HepG2 (cell line): ENCODE results near the gene SPTB. TPM values are rescaled to one million over a fixed set of nuclear protein-coding genes. Genes with fewer than 3 reads are reported as not detected.

Experiments used
- ATAC-seq: fragments of 200-7000 bp; cut with Tn5 transposase; 3 replicates; pipeline ENCODE4 v1.9.1; 2020; ENCODE audit warnings: mild to moderate bottlenecking, moderate library complexity
- BruUV-seq: library from RNA; stranded (reverse); fragments of 400-500 nt; replicated peaks from 2 replicates; lab custom pipeline; 2021; lab: Mats Ljungman, UMichigan
- CTCF ChIA-PET: fragments of 300-600 bp; formaldehyde crosslinking; extraction: SDS; loops from one replicate; lab custom pipeline; 2021; ENCODE audit warnings: low total read pairs, inconsistent platforms, low intra/inter-chr PET ratio; lab: Yijun Ruan, JAX
- POLR2A ChIA-PET: fragments of 350-600 bp; sonication (Branson Sonifier 250); formaldehyde crosslinking; loops from one replicate; lab custom pipeline; 2020; ENCODE audit warnings: antibody characterized with exemption, inconsistent platforms; lab: Yijun Ruan, JAX
- DNase-seq: peaks from one replicate; pipeline ENCODE4 v3.0.0-alpha.2; 2015; ENCODE audit warnings: low spot score
- FAIRE-seq: peaks from 3 replicates; lab custom pipeline; 2011; peaks lifted over from hg19 to GRCh38; lab: Jason Lieb, UNC
- H2AFZ ChIP-seq: one replicate; pipeline ENCODE4 v1.6.1; 2011; ENCODE audit warnings: low read length, inconsistent platforms
- H3K27ac ChIP-seq: fragments of 300-600 bp; 3 replicates; pipeline ENCODE4 v1.8.0; 2011; ENCODE audit warnings: mixed run types, mild to moderate bottlenecking, mixed read lengths, low read length, inconsistent platforms; ENCODE audit not compliant: insufficient read depth; ENCODE audit errors: extremely low read length
- H3K27me3 ChIP-seq, 2 experiments: fragments of 200-600 bp in 1 of 2; 2 replicates in 1 of 2; 3 replicates in 1 of 2; pipeline versions ENCODE4 v1.6.0 to v1.8.0; 2011; ENCODE audit warnings: low read length in 2 of 2, mild to moderate bottlenecking in 2 of 2, moderate library complexity in 2 of 2, inconsistent platforms in 1 of 2; ENCODE audit not compliant: insufficient read depth in 2 of 2, control insufficient read depth in 1 of 2
- H3K36me3 ChIP-seq, 2 experiments: fragments of 200-600 bp in 1 of 2; replicated peaks in 1 of 2; 2 replicates in 1 of 2; 3 replicates in 1 of 2; pipeline versions ENCODE4 v1.5.1 to v1.8.0; 2011; ENCODE audit warnings: low read length in 2 of 2, inconsistent platforms in 1 of 2; ENCODE audit not compliant: insufficient read depth in 2 of 2, control insufficient read depth in 1 of 2
- H3K4me1 ChIP-seq: 2 replicates; pipeline ENCODE4 v1.5.1; 2012; ENCODE audit warnings: low read length, inconsistent platforms; ENCODE audit not compliant: insufficient read depth
- H3K4me2 ChIP-seq: 2 replicates; pipeline ENCODE4 v1.6.0; 2011; ENCODE audit warnings: low read depth, low read length, inconsistent platforms
- H3K4me3 ChIP-seq, 3 experiments: fragments of 200-600 bp in 1 of 3; sonication (generic), shearing (Covaris generic) in 1 of 3; replicated peaks in 1 of 3; 2 replicates each; pipeline ENCODE4 v1.5.1; 2011 to 2016; ENCODE audit warnings: low read length in 3 of 3, inconsistent platforms in 2 of 3, low read depth in 2 of 3, mild to moderate bottlenecking in 2 of 3, control low read depth in 1 of 3, mixed read lengths in 1 of 3; ENCODE audit not compliant: insufficient read depth in 1 of 3
- H3K79me2 ChIP-seq: one replicate; pipeline ENCODE4 v1.6.1; 2011; ENCODE audit warnings: low read length, inconsistent platforms; ENCODE audit not compliant: insufficient read depth
- H3K9ac ChIP-seq: 2 replicates; pipeline ENCODE4 v1.6.0; 2011; ENCODE audit warnings: mild to moderate bottlenecking, low read depth, low read length, inconsistent platforms; ENCODE audit not compliant: insufficient read depth
- H3K9me3 ChIP-seq: 2 replicates; pipeline ENCODE4 v1.5.1; 2012; ENCODE audit warnings: mild to moderate bottlenecking, low read length
- H4K20me1 ChIP-seq: 2 replicates; pipeline ENCODE4 v1.6.0; 2011; ENCODE audit warnings: inconsistent platforms, mild to moderate bottlenecking, low read length, moderate library complexity; ENCODE audit not compliant: insufficient read depth
- AKAP8 ChIP-seq: sonication (generic); formaldehyde crosslinking; IDR thresholded peaks from 2 replicates; pipeline ENCODE4 v1.5.1; 2020; ENCODE audit warnings: mild to moderate bottlenecking, missing genetic modification reagents
- ISX ChIP-seq: sonication (generic); formaldehyde crosslinking; conservative IDR thresholded peaks from 2 replicates; pipeline ENCODE4 v1.5.0; 2020; ENCODE audit warnings: missing genetic modification reagents
- NFYC ChIP-seq: IDR thresholded peaks from 2 replicates; pipeline ENCODE4 v1.6.1; 2016; ENCODE audit warnings: missing genetic modification reagents, missing compliant biosample characterization
- ZNF724P ChIP-seq: sonication (generic); formaldehyde crosslinking; IDR thresholded peaks from 2 replicates; pipeline ENCODE4 v1.8.0; 2022; ENCODE audit warnings: missing genetic modification reagents, borderline replicate concordance
- ZNF768 ChIP-seq: sonication (generic); formaldehyde crosslinking; IDR thresholded peaks from 2 replicates; pipeline ENCODE4 v1.4.0; 2020; ENCODE audit warnings: missing genetic modification reagents
- ZNF770 ChIP-seq: sonication (generic); formaldehyde crosslinking; IDR thresholded peaks from 2 replicates; pipeline ENCODE4 v1.5.0; 2020; ENCODE audit warnings: mild to moderate bottlenecking, missing genetic modification reagents
- ZNF800 ChIP-seq: sonication (generic); formaldehyde crosslinking; IDR thresholded peaks from 2 replicates; pipeline ENCODE4 v1.4.0; 2020; ENCODE audit warnings: missing genetic modification reagents
- WGBS: methylation state at CpG from one replicate; pipeline ENCODE4 v1.1.6; 2017; ENCODE audit warnings: low lambda C conversion rate; 5-methylcytosine and 5-hydroxymethylcytosine counted together
- in situ Hi-C: cut with HindIII; loops from 2 replicates; pipeline ENCODE4 v1.10.0; 2017; ENCODE audit warnings: low pct_unique_long_range_greater_than_20kb; ENCODE audit not compliant: extremely low pct_ligation_motif_present
- intact Hi-C: fragments of 100-400 bp; cut with micrococcal nuclease; formaldehyde crosslinking; loops from one replicate; pipeline ENCODE4 v1.10.0; 2022; ENCODE audit not compliant: unreplicated experiment
- polyA plus RNA-seq, 8 experiments: library from polyadenylated mRNA; depleted of rRNA in 3 of 8; stranded (reverse) in 7 of 8; unstranded in 1 of 8; fragments of >200 nt; fragmentation: Illumina TruSeq in 4 of 8; extraction: Trizol in 4 of 8; gene quantifications; 2 replicates each; pipeline versions ENCODE4 v1.2.1 to v1.2.3, GENCODE V29; 2011 to 2016; ENCODE audit warnings: low read depth in 4 of 8, missing spikeins in 1 of 8, mixed read lengths in 1 of 8; ENCODE audit not compliant: insufficient read depth in 1 of 8
- total RNA-seq, 5 experiments: library from RNA; depleted of rRNA; stranded (reverse); fragments of >200 nt; fragmentation: Illumina TruSeq; extraction: Trizol; gene quantifications; 2 replicates each; pipeline ENCODE4 v1.2.3, GENCODE V29; 2016; ENCODE audit warnings: low read depth in 1 of 5

SPTB gene
- total and polyA plus RNA-seq, 2 of the 13 experiments (the other 11 are each of a cell fraction or from before 2014, with no cell fraction given), result 0.01 to 0.02 TPM

GRCh38 chr14:64770751-64771150 is 109.0 kb downstream of the SPTB start:
- DNase-seq, result no peak

DNA sequence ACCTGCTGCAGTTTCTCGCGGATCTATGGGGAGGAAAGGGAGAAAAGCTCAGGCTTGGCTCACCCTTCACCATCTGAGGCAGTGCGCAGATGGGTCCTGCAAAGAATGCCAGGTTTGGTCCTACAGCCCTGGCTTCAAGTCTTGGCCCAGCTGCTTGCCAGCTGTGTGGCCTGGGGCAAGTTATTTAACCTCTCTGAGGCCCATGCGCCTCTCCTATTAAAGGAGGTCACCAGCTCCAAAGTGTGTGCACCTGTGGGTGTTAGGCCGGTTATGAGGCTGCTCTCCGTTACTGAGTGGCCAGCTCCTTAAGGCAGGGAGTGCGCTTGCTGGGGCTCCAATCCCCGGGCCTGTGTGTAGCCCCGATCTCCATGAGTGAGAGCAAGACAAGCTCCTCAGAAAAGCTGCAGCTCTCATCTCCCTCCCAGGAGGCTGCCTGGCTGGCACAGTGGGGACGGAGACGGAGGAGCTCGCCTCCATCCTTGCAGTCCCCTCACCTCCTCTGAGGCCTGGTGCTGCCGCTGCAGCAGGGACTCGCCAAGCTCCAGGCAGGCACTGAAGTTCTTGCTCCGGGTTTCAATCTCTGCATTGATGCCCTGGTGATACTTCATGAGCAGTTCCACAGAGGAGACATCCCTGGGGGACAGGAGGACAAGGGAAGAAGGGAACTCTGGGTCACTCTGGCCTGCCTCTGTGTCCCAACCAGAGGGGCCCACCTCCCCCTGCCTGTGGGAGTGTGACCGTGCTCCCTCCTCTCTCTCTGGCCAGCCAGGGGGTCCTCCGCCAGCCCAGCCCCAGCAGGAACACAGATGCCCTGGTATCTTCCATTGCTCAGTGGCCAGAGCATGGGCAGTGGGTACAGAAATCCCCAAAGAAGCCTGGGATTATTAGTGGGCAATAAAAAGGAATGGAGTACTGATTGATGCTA is 110.3 kb downstream of the SPTB start:
- DNase-seq (no peak), ATAC-seq (no peak), FAIRE-seq (no peak)
- Histone ChIP-seq H3K36me3 (no peaks in the 10 kb centered on the region), H2AFZ (no peak overlapping the region), H3K27me3 (peaks cover 2 to 16% of the 10 kb centered on the region in 2 experiments; a peak in 3 of 5 replicates), H3K27ac (no peak overlapping the region), H3K79me2 (no peaks in the 10 kb centered on the region), H3K9ac (no peak overlapping the region), H3K9me3 (no peaks in the 10 kb centered on the region), H3K4me1 (peaks cover 16% of the 10 kb centered on the region), H3K4me3 (no peak overlapping the region), H3K4me2 (no peak overlapping the region), H4K20me1 (no peaks in the 10 kb centered on the region)
- 53% methylated on average over 10 of the region's 17 CpGs for WGBS
- in situ Hi-C loops, result no loop called here
- TF ChIP-seq ZNF800 (CRISPR knock-in tag), result no peak
- peak; percentile 58 for TF ChIP-seq ZNF768 (CRISPR knock-in tag)
- no peak for TF ChIP-seq NFYC (CRISPR knock-in tag)
- no peak for TF ChIP-seq ZNF770 (CRISPR knock-in tag)
- no TSS peak for BruUV-seq
- intact Hi-C loops, result loop anchor here (5.0 kb wide), 1 partner anchor 123 kb away; no protein-coding TSS in a partner anchor
- POLR2A ChIA-PET, result no interaction called here
- CTCF ChIA-PET, result no interaction called here

More at GRCh38 chr14:64770751-64771150, 109.0 kb downstream of the SPTB start:
- FAIRE-seq, result no peak
- in situ Hi-C loops, result no loop called here
- Histone ChIP-seq H2AFZ (no peak overlapping the region), H3K27ac (no peak overlapping the region), H3K27me3 (peaks cover 2 to 14% of the 10 kb centered on the region in 2 experiments; a peak in 3 of 5 replicates), H3K9ac (no peak overlapping the region), H3K9me3 (no peaks in the 10 kb centered on the region), H3K36me3 (no peaks in the 10 kb centered on the region), H4K20me1 (no peaks in the 10 kb centered on the region), H3K4me3 (no peak overlapping the region), H3K79me2 (no peaks in the 10 kb centered on the region), H3K4me2 (no peak overlapping the region), H3K4me1 (peaks cover 12% of the 10 kb centered on the region)
- WGBS, result 47% methylated on average over 16 of the region's 18 CpGs
- ChIA-PET POLR2A (no interaction called here), CTCF (no interaction called here)
- TF ChIP-seq ZNF724P (CRISPR knock-in tag) (no peak), ISX (no peak), AKAP8 (no peak)
- no peak for ATAC-seq
- intact Hi-C loops, result loop anchor here (5.0 kb wide), 1 partner anchor 122 kb away; no protein-coding TSS in a partner anchor
- no TSS peak for BruUV-seq
